RWPE2 (cell line): ENCODE data around the gene RAN.

ENCODE experiments used
- ATAC-seq: fragments of 200-7000 bp; cut with Tn5 transposase; 3 replicates; pipeline ENCODE4 v1.9.1; 2021; ENCODE audit warnings: low read depth
- DNase-seq: peaks from one replicate; pipeline ENCODE4 v3.0.0-alpha.2; 2020; ENCODE audit warnings: low spot score
- H3K27ac ChIP-seq: fragments of 450-650 bp; 2 replicates; pipeline ENCODE4 v1.5.1; 2017; ENCODE audit warnings: mild to moderate bottlenecking; ENCODE audit not compliant: poor library complexity, severe bottlenecking
- H3K27me3 ChIP-seq: fragments of 250-450 bp; sonication (Bioruptor Pico); 2 replicates; pipeline ENCODE4 v1.5.1; 2021; ENCODE audit warnings: mild to moderate bottlenecking, moderate library complexity; ENCODE audit not compliant: insufficient read depth, poor library complexity, severe bottlenecking
- H3K36me3 ChIP-seq: fragments of 250-450 bp; sonication (Bioruptor Pico); 2 replicates; pipeline ENCODE4 v1.5.1; 2020; ENCODE audit warnings: low read depth, mild to moderate bottlenecking, moderate library complexity
- H3K4me1 ChIP-seq: fragments of 250-450 bp; sonication (Bioruptor Pico); 2 replicates; pipeline ENCODE4 v1.5.1; 2021; ENCODE audit warnings: mild to moderate bottlenecking, moderate library complexity; ENCODE audit not compliant: insufficient read depth, poor library complexity, severe bottlenecking
- H3K4me3 ChIP-seq: fragments of 250-450 bp; sonication (Bioruptor Pico); 2 replicates; pipeline ENCODE4 v1.5.1; 2021; ENCODE audit warnings: mild to moderate bottlenecking, moderate library complexity; ENCODE audit not compliant: severe bottlenecking
- H3K9me3 ChIP-seq: fragments of 250-450 bp; sonication (Bioruptor Pico); 2 replicates; pipeline ENCODE4 v1.5.1; 2021; ENCODE audit warnings: mild to moderate bottlenecking, moderate library complexity; ENCODE audit not compliant: severe bottlenecking
- TF ChIP-seq, protein P1 (sequence below): fragments of 450-650 bp; IDR thresholded peaks from one replicate; pipeline ENCODE4 v1.5.1; 2017; ENCODE audit warnings: mild to moderate bottlenecking, moderate library complexity; ENCODE audit not compliant: poor library complexity, severe bottlenecking

RAN gene

DNA sequence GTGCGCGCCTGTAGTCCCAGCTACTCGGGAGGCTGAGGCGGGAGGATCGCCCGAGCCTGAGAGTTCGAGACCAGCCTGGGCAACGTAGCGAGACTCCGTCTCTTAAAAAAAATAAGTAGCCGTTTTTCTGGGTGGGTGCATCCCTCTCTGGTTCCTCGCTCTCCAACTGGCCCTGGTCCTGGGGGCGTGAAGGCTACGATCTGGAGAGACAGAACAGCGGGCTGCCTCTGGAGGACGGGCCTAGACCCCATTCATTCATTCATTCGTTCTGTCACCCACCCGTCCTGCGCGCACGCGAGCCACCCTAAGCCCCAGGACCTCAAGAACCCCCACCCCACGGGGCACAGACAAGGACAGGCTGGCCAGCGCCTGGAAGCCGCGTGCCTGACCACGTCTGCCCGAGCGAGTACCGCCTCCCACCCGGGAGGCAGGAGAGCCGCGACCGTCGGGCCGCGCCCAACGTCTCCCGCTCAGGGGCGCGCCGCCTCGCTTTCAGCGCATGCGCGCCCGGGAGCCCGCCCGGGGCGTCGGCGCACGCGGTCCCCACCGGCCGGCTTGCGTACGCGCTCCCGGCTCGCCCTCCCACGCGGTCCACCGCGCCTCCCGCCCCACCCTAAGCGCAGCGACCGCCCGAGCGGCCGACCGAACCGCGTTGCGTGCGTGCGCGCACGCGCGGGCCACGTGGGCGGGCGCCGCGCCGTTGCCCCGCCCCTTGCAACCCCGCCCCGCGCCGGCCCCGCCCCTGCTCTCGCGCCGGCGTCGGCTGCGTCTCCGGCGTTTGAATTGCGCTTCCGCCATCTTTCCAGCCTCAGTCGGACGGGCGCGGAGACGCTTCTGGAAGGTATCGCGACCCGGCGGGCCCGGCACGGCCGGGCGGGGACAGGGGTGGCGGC lies at the start of gene RAN:
Gene RAN, plus strand, starts transcription at position 781 of the 893 bp plus-strand sequence. CDS start 528 bp downstream, outside the sequence.
- Histone ChIP-seq H3K36me3 (peaks cover 41% of the 10 kb centered on the region), H3K4me3 (peak within 1 kb of the TSS; percentile 98), H3K27ac (peak within 1 kb of the TSS; percentile 82), H3K4me1 (peaks cover 10% of the 10 kb centered on the region), H3K27me3 (no peaks in the 10 kb centered on the region), H3K9me3 (no peaks in the 10 kb centered on the region)
- peak; percentile 91 for DNase-seq
- peak; percentile 69 for ATAC-seq
- TF ChIP-seq, protein P1, sequence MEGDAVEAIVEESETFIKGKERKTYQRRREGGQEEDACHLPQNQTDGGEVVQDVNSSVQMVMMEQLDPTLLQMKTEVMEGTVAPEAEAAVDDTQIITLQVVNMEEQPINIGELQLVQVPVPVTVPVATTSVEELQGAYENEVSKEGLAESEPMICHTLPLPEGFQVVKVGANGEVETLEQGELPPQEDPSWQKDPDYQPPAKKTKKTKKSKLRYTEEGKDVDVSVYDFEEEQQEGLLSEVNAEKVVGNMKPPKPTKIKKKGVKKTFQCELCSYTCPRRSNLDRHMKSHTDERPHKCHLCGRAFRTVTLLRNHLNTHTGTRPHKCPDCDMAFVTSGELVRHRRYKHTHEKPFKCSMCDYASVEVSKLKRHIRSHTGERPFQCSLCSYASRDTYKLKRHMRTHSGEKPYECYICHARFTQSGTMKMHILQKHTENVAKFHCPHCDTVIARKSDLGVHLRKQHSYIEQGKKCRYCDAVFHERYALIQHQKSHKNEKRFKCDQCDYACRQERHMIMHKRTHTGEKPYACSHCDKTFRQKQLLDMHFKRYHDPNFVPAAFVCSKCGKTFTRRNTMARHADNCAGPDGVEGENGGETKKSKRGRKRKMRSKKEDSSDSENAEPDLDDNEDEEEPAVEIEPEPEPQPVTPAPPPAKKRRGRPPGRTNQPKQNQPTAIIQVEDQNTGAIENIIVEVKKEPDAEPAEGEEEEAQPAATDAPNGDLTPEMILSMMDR, result no peak

DNA sequence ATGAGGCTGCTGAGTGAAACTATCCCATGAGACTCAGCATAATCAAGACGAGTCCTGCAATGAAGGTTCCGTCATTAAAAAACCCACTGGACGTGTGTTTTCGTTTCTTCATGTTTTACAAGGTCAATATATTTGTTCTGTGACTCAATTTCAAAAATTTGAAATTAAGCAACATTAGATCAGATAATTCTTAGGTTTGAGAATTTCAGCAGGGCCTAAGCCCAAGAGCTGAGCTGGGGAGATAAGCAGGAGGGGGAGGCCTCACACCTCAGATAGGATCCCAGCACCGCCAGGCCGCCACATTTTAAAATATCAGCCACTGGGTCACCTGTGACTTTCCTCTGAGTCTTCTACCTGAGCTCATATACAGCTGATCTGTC lies 46.1 kb upstream of the RAN start:
- TF ChIP-seq, protein P1, result no peak
- no peak overlapping the region for H3K27ac ChIP-seq
- no peaks in the 10 kb centered on the region for H3K27me3 ChIP-seq
- no peaks in the 10 kb centered on the region for H3K9me3 ChIP-seq
- ATAC-seq, result no peak
- peaks cover 3% of the 10 kb centered on the region for H3K4me1 ChIP-seq
- H3K4me3 ChIP-seq, result no peak overlapping the region
- peaks cover 25% of the 10 kb centered on the region; the same call in 1 of the 2 replicates for H3K36me3 ChIP-seq
- no peak for DNase-seq

DNA sequence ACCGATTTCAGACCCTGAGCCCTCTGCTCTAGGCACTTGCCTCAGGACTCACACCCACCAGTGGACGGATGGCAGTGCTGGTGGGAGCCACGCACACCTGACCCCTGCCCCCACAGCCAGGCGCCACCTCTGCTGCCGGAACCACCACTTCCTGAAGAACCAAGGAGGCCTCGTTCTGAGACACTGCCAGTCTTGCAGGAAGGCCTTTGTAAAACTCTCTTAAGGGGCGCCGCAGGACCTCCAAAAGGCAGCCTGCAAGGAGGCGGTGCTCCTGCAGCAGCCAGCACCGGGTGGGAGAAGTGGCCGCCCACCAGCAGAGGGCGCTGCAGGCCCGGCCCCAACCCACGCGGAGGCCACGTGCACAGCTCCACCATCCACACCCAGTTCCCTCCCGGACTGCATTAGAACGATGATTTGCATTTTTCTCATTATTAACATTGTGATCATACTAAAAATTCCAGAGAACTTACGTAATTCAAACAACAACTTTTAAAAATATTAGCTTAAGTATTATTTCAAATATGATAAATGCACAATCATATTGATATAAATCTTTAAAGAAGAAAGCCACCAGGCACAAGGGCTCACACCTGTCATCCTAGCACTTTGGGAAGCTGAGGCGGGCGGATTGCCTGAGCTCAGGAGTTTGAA lies 45.6 kb upstream of the RAN start:
- ATAC-seq, result peak; percentile 69; the same call in 2 of the 3 replicates
- no peak overlapping the region for H3K4me3 ChIP-seq
- TF ChIP-seq, protein P1, result peak; percentile 73
- H3K9me3 ChIP-seq, result no peaks in the 10 kb centered on the region
- H3K4me1 ChIP-seq, result peaks cover 3% of the 10 kb centered on the region
- H3K36me3 ChIP-seq, result peaks cover 25% of the 10 kb centered on the region; the same call in 1 of the 2 replicates
- no peak overlapping the region for H3K27ac ChIP-seq
- DNase-seq, result no peak
- no peaks in the 10 kb centered on the region for H3K27me3 ChIP-seq

DNA sequence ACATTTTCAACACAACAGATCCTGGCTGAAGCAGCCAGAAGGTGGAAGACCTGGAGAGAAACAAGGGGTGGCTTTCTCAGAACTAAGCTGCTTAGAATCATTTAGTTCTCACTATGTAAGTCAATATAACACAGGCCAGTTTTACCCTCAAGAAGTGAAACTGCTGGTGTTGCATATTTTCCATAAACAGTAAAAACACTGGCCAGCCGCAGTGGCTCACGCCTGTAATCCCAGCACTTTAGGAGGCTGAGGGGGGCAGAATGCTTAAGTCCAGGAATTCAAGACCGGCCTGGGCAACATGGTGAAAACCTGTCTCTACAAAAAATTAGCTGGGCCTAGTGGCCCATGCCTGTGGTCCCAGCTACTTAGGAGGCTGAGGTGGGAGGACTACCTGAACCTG lies 44.4 kb upstream of the RAN start:
- no peak for ATAC-seq
- no peak for DNase-seq
- H3K27ac ChIP-seq, result no peak overlapping the region

More for the DNA sequence above, 44.4 kb upstream of the RAN start:
- H3K4me1 ChIP-seq, result peaks cover 3% of the 10 kb centered on the region
- H3K4me3 ChIP-seq, result no peak overlapping the region
- H3K9me3 ChIP-seq, result no peaks in the 10 kb centered on the region
- H3K27me3 ChIP-seq, result no peaks in the 10 kb centered on the region
- TF ChIP-seq, protein P1, result no peak
- peaks cover 25% of the 10 kb centered on the region; the same call in 1 of the 2 replicates for H3K36me3 ChIP-seq
